ENCODE results near the gene CNIH3.

DNA sequence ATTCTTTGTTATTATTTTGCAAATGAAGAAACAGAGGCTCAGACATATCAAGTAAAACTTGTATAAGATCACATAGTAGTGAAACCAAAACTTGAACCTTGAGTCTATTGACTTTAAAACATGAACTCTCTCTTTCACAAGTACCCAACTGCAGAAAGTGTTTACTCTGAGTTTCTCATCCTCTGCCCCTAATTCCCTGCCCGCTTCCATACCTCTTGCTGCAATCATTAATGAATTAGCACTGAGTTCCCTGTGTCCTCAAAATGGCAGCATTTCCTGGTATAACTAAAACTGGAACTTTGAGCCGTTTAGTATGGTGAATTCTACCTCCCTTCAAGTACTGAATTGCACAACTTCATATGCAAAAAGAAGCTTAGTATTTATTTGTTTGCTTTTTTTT lies 165.7 kb downstream of the CNIH3 start:
- TF ChIP-seq CEBPB (IDR thresholded peaks at IDR 0.05; ENCODE audit: low read depth, low read length) = no peak
- TF ChIP-seq CTCF (conservative IDR thresholded peaks at IDR 0.05; ENCODE audit: low read depth, low read length) = no peak
- no peak for TF ChIP-seq RFX5 (IDR thresholded peaks at IDR 0.05; ENCODE audit: low read depth, low read length)
- TF ChIP-seq MAZ (IDR thresholded peaks at IDR 0.05; ENCODE audit: borderline replicate concordance, low read depth, low read length) = no peak
- no peak for TF ChIP-seq BHLHE40 (IDR thresholded peaks at IDR 0.05; ENCODE audit: low read depth, low read length)
- TF ChIP-seq, protein P1, sequence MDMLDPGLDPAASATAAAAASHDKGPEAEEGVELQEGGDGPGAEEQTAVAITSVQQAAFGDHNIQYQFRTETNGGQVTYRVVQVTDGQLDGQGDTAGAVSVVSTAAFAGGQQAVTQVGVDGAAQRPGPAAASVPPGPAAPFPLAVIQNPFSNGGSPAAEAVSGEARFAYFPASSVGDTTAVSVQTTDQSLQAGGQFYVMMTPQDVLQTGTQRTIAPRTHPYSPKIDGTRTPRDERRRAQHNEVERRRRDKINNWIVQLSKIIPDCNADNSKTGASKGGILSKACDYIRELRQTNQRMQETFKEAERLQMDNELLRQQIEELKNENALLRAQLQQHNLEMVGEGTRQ (IDR thresholded peaks at IDR 0.05; ENCODE audit: low read depth, low read length) = no peak
- no peak for TF ChIP-seq POLR2A (IDR thresholded peaks at IDR 0.05; ENCODE audit: low read depth, low read length)

Data from IMR-90 (cell line).